Fibroblast of pulmonary artery (primary cell): ENCODE results near the gene SGCB.

Source experiments
- DNase-seq: peaks from one replicate; pipeline ENCODE4 v3.0.0-alpha.2; 2010; ENCODE audit warnings: low read depth
- H3K4me3 ChIP-seq: replicated peaks from 2 replicates; pipeline ENCODE4 v1.5.1; 2011; ENCODE audit warnings: low read depth, mild to moderate bottlenecking, control low read depth, low read length, moderate library complexity
- TF ChIP-seq, protein P1 (sequence below): IDR thresholded peaks from 2 replicates; pipeline ENCODE4 v1.5.1; 2011; ENCODE audit warnings: mild to moderate bottlenecking, control low read depth, low read length, inconsistent platforms; ENCODE audit errors: missing control alignments

Gene SGCB

DNA sequence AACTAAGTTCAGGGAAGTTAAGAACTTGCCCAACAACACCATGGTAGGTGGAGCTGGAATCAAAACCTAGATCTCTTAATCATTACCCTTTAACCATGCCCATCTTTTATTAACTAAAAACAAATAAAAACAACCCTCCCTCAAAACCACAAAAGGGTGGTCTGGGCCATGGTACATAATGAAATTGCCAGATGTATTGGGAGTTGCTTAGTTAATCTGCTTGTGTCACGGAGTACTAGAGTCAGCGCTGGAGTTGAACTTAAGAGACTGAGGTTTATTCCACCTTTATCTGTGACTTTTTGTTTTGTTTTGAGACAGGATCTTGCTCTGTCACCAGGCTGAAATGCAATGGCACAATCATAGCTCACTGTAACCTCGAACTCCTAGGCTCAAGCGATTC is 31.2 kb downstream of the SGCB start:
- no peak overlapping the region for H3K4me3 ChIP-seq
- TF ChIP-seq, protein P1, sequence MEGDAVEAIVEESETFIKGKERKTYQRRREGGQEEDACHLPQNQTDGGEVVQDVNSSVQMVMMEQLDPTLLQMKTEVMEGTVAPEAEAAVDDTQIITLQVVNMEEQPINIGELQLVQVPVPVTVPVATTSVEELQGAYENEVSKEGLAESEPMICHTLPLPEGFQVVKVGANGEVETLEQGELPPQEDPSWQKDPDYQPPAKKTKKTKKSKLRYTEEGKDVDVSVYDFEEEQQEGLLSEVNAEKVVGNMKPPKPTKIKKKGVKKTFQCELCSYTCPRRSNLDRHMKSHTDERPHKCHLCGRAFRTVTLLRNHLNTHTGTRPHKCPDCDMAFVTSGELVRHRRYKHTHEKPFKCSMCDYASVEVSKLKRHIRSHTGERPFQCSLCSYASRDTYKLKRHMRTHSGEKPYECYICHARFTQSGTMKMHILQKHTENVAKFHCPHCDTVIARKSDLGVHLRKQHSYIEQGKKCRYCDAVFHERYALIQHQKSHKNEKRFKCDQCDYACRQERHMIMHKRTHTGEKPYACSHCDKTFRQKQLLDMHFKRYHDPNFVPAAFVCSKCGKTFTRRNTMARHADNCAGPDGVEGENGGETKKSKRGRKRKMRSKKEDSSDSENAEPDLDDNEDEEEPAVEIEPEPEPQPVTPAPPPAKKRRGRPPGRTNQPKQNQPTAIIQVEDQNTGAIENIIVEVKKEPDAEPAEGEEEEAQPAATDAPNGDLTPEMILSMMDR, result no peak
- no peak for DNase-seq

- no peak overlapping the region for H3K4me3 ChIP-seq
- TF ChIP-seq, protein P1, result no peak
- DNase-seq, result no peak
Measured at GRCh38 chr4:52005604-52006273, 32.4 kb downstream of the SGCB start.

GRCh38 chr4:52004414-52004813 is 33.7 kb downstream of the SGCB start:
- DNase-seq, result no peak
- no peak overlapping the region for H3K4me3 ChIP-seq
- TF ChIP-seq, protein P1, result no peak

GRCh38 chr4:52001616-52002015 is 36.5 kb downstream of the SGCB start:
- peak; percentile 10 for DNase-seq
- TF ChIP-seq, protein P1, result no peak
- H3K4me3 ChIP-seq, result no peak overlapping the region

GRCh38 chr4:51999250-51999649 is 38.8 kb downstream of the SGCB start:
- no peak for DNase-seq
- TF ChIP-seq, protein P1, result no peak
- H3K4me3 ChIP-seq, result no peak overlapping the region

DNA sequence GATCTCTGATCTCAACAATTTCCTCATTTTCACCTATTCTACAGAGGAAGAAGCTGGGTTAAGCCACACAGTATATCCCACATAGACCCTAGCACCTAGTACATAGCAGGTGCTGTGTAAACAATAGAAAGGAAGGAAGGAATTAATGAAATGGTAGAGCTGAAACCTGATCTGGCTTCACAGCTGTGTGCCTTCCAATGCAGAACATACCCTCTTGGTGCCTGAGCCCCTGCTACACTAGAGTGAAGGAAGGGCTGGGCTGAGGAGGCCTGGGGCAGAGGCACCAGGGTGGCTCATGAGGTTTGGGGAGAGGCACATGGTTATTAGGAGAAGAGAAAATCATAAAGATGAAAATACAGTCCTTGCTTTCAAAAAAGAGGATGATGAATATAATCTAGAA is 39.3 kb downstream of the SGCB start:
- H3K4me3 ChIP-seq, result no peak overlapping the region
- DNase-seq, result no peak
- TF ChIP-seq, protein P1, result no peak

- TF ChIP-seq, protein P1, result no peak
- H3K4me3 ChIP-seq, result no peak overlapping the region
- no peak for DNase-seq
Measured at GRCh38 chr4:51997647-51998046, 40.5 kb downstream of the SGCB start.
